HEK293 (cell line): Measurements from ENCODE around the gene FSD1.

Source experiments
- CTCF ChIA-PET: fragments of 350-600 bp; formaldehyde crosslinking; extraction: SDS; loops from one replicate; lab custom pipeline; 2021; ENCODE audit warnings: antibody characterized with exemption; lab: Yijun Ruan, JAX
- POLR2A ChIA-PET: fragments of 300-600 bp; formaldehyde crosslinking; extraction: SDS; loops from one replicate; lab custom pipeline; 2020; ENCODE audit warnings: antibody characterized with exemption, inconsistent platforms; lab: Yijun Ruan, JAX
- H3K27ac ChIP-seq: fragments of 200-500 bp; sonication (Bioruptor generic); 2 replicates; pipeline ENCODE4 v1.5.1; 2014; ENCODE audit warnings: low read depth, low read length, control low read depth, inconsistent platforms; ENCODE audit errors: extremely low read depth
- H3K36me3 ChIP-seq, 2 experiments: fragments of 200-500 bp in 1 of 2; sonication (Bioruptor generic) in 1 of 2; 1 replicate in 1 of 2; 2 replicates in 1 of 2; pipeline ENCODE4 v1.5.1; 2014 to 2017; ENCODE audit warnings: inconsistent platforms in 2 of 2, low read length in 2 of 2; ENCODE audit not compliant: control insufficient read depth in 2 of 2, insufficient read depth in 1 of 2
- H3K4me1 ChIP-seq: fragments of 200-500 bp; sonication (Bioruptor generic); 2 replicates; pipeline ENCODE4 v1.5.1; 2014; ENCODE audit warnings: mild to moderate bottlenecking, low read length, inconsistent platforms; ENCODE audit not compliant: control insufficient read depth, insufficient read depth
- H3K4me3 ChIP-seq: 2 replicates; pipeline ENCODE4 v1.5.1; 2011; ENCODE audit warnings: low read depth, mild to moderate bottlenecking, control low read depth, low read length, moderate library complexity
- H3K9me3 ChIP-seq: fragments of 200-500 bp; sonication (Bioruptor generic); 2 replicates; pipeline ENCODE4 v1.5.1; 2014; ENCODE audit warnings: low read depth, low read length, inconsistent platforms; ENCODE audit not compliant: control insufficient read depth, insufficient read depth
- CTCF ChIP-seq: fragments of 450-650 bp; formaldehyde crosslinking; IDR thresholded peaks from 2 replicates; pipeline ENCODE4 v1.5.1; 2016; ENCODE audit warnings: missing biosample characterization, missing genetic modification characterization
- EGR2 ChIP-seq: fragments of 450-650 bp; formaldehyde crosslinking; IDR thresholded peaks from 2 replicates; pipeline ENCODE4 v1.5.1; 2016; ENCODE audit warnings: low read depth, missing biosample characterization, missing genetic modification characterization
- KLF1 ChIP-seq: fragments of 450-650 bp; formaldehyde crosslinking; IDR thresholded peaks from 2 replicates; pipeline ENCODE4 v1.5.1; 2016; ENCODE audit warnings: missing biosample characterization, missing genetic modification characterization
- KLF9 ChIP-seq: fragments of 450-650 bp; formaldehyde crosslinking; IDR thresholded peaks from 2 replicates; pipeline ENCODE4 v1.5.1; 2016; ENCODE audit warnings: missing biosample characterization, missing genetic modification characterization, low read depth
- PRDM1 ChIP-seq: fragments of 450-650 bp; formaldehyde crosslinking; IDR thresholded peaks from 2 replicates; pipeline ENCODE4; 2016; ENCODE audit warnings: missing biosample characterization, missing genetic modification characterization
- SALL2 ChIP-seq: fragments of 450-650 bp; formaldehyde crosslinking; IDR thresholded peaks from 2 replicates; pipeline ENCODE4 v1.5.0; 2017; ENCODE audit warnings: missing biosample characterization, mild to moderate bottlenecking, missing genetic modification characterization, borderline replicate concordance
- SP2 ChIP-seq: fragments of 450-650 bp; formaldehyde crosslinking; IDR thresholded peaks from 2 replicates; pipeline ENCODE4 v1.5.1; 2016; ENCODE audit warnings: missing biosample characterization, missing genetic modification characterization
- SP7 ChIP-seq: fragments of 450-650 bp; formaldehyde crosslinking; IDR thresholded peaks from 2 replicates; pipeline ENCODE4 v1.5.1; 2016; ENCODE audit warnings: missing biosample characterization, missing genetic modification characterization
- ZBTB6 ChIP-seq: fragments of 450-650 bp; formaldehyde crosslinking; IDR thresholded peaks from 2 replicates; pipeline ENCODE4 v1.5.1; 2017; ENCODE audit warnings: missing biosample characterization, missing genetic modification characterization
- ZIC2 ChIP-seq: fragments of 450-650 bp; formaldehyde crosslinking; IDR thresholded peaks from 2 replicates; pipeline ENCODE4 v1.5.1; 2016; ENCODE audit warnings: missing biosample characterization, missing genetic modification characterization
- ZNF18 ChIP-seq: fragments of 450-650 bp; formaldehyde crosslinking; IDR thresholded peaks from 2 replicates; pipeline ENCODE4 v1.5.1; 2016; ENCODE audit warnings: missing biosample characterization, missing genetic modification characterization
- ZNF23 ChIP-seq: fragments of 450-650 bp; formaldehyde crosslinking; IDR thresholded peaks from 2 replicates; pipeline ENCODE4 v1.5.1; 2016; ENCODE audit warnings: missing biosample characterization, missing genetic modification characterization, borderline replicate concordance
- ZNF280D ChIP-seq: fragments of 450-650 bp; formaldehyde crosslinking; IDR thresholded peaks from 2 replicates; pipeline ENCODE4 v1.5.1; 2016; ENCODE audit warnings: missing biosample characterization, missing genetic modification characterization
- ZNF341 ChIP-seq: fragments of 450-650 bp; formaldehyde crosslinking; IDR thresholded peaks from 2 replicates; pipeline ENCODE4; 2016; ENCODE audit warnings: low read depth, missing biosample characterization, missing genetic modification characterization
- ZNF362 ChIP-seq: fragments of 450-650 bp; formaldehyde crosslinking; IDR thresholded peaks from 2 replicates; pipeline ENCODE4 v1.5.1; 2016; ENCODE audit warnings: missing biosample characterization, missing genetic modification characterization
- ZNF37A ChIP-seq: fragments of 450-650 bp; IDR thresholded peaks from 2 replicates; pipeline ENCODE4 v1.5.1; 2018; ENCODE audit warnings: missing biosample characterization, missing genetic modification characterization
- ZNF398 ChIP-seq: fragments of 450-650 bp; formaldehyde crosslinking; IDR thresholded peaks from 2 replicates; pipeline ENCODE4 v1.5.1; 2017; ENCODE audit warnings: missing biosample characterization, missing genetic modification characterization
- ZNF561 ChIP-seq: fragments of 450-650 bp; IDR thresholded peaks from 2 replicates; pipeline ENCODE4 v1.5.1; 2018; ENCODE audit warnings: missing biosample characterization, missing genetic modification characterization, borderline replicate concordance
- ZNF585B ChIP-seq: fragments of 450-650 bp; formaldehyde crosslinking; IDR thresholded peaks from 2 replicates; pipeline ENCODE4 v1.5.1; 2016; ENCODE audit warnings: missing biosample characterization, missing genetic modification characterization
- ZNF621 ChIP-seq: fragments of 450-650 bp; formaldehyde crosslinking; IDR thresholded peaks from 2 replicates; pipeline ENCODE4 v1.5.1; 2017; ENCODE audit warnings: missing biosample characterization, missing genetic modification characterization
- ZNF639 ChIP-seq: fragments of 450-650 bp; formaldehyde crosslinking; IDR thresholded peaks from 2 replicates; pipeline ENCODE4 v1.5.1; 2016; ENCODE audit warnings: missing biosample characterization, missing genetic modification characterization
- ZNF768 ChIP-seq: fragments of 450-650 bp; formaldehyde crosslinking; IDR thresholded peaks from 2 replicates; pipeline ENCODE4 v1.5.1; 2018; ENCODE audit warnings: missing biosample characterization, mild to moderate bottlenecking, missing genetic modification characterization

The FSD1 gene

GRCh38 chr19:4294389-4294788 lies 10.0 kb upstream of the FSD1 start (continued):
- TF ChIP-seq ZNF639 (tag by site-specific recombination) (no peak), KLF9 (tag by site-specific recombination) (no peak)

GRCh38 chr19:4295972-4296771 lies 8.2 kb upstream of the FSD1 start:
- no peaks in the 10 kb centered on the region for H3K4me1 ChIP-seq
- no peaks in the 10 kb centered on the region for H3K9me3 ChIP-seq
- H3K36me3 ChIP-seq, result no peaks in the 10 kb centered on the region
- CTCF ChIA-PET, result interaction anchor here (0.6 to 1.0 kb wide), 5 partner anchors 30 to 340 kb away, joined by 3 to 4 read pairs (median 3); no protein-coding TSS in a partner anchor
- POLR2A ChIA-PET, result interaction anchor here (0.6 to 0.8 kb wide), 2 partner anchors 52 to 135 kb away, joined by 4 to 8 read pairs; no protein-coding TSS in a partner anchor
- H3K27ac ChIP-seq, result no peak overlapping the region
- no peak overlapping the region for H3K4me3 ChIP-seq
- TF ChIP-seq ZNF362 (no peak), ZNF341 (peak; percentile 96), ZNF280D (0 out of 2 replicates have a peak, but pooled peaks have one; percentile 40), ZBTB6 (0 out of 2 replicates have a peak, but pooled peaks have one; percentile 23), KLF1 (tag by site-specific recombination) (peak; percentile 84), SP7 (tag by site-specific recombination) (0 out of 2 replicates have a peak, but pooled peaks have one; percentile 43), ZNF621 (tag by site-specific recombination) (no peak), ZNF585B (no peak), CTCF (no peak), SP2 (tag by site-specific recombination) (peak; percentile 58), ZIC2 (tag by site-specific recombination) (peak; percentile 81), ZNF18 (no peak), SALL2 (tag by site-specific recombination) (no peak), PRDM1 (tag by site-specific recombination) (no peak), ZNF37A (tag by site-specific recombination) (no peak), EGR2 (tag by site-specific recombination) (peak; percentile 95), ZNF561 (tag by site-specific recombination) (no peak), ZNF398 (tag by site-specific recombination) (peak; percentile 40; the same call in 1 of the 2 replicates), ZNF768 (tag by site-specific recombination) (peak; percentile 96), ZNF23 (no peak)
